ENCODE measurements around the gene TCAP. TPM values are rescaled to one million over a fixed set of nuclear protein-coding genes. Genes with fewer than 3 reads are reported as not detected.

Gene TCAP
- total and polyA plus RNA-seq, 2 experiments from 2014 or later: 0.61 to 2.1 TPM

GRCh38 chr17:39648616-39649366 is 16.4 kb upstream of the TCAP start:
- Histone ChIP-seq H3K27me3 (ENCODE audit: insufficient read depth) (no peaks in the 10 kb centered on the region), H3K36me3 (ENCODE audit: insufficient read depth) (no peaks in the 10 kb centered on the region), H2AFZ (no peak overlapping the region), H3K9me2 (ENCODE audit: insufficient read depth) (no peaks in the 10 kb centered on the region), H3K4me2 (no peak overlapping the region), H3K27ac (ENCODE audit: low read depth) (no peak overlapping the region), H3K4me1 (ENCODE audit: insufficient read depth) (peaks cover 48% of the 10 kb centered on the region), H3F3A (replicated peaks; ENCODE audit: low read depth) (peaks cover 17% of the 10 kb centered on the region; the same call in 1 of the 2 replicates), H3K79me2 (replicated peaks; ENCODE audit: insufficient read depth) (peaks cover 36% of the 10 kb centered on the region), H4K20me1 (replicated peaks; ENCODE audit: insufficient read depth) (peaks cover 8% of the 10 kb centered on the region), H3K4me3 (no peak overlapping the region)
- H3K4me1 Mint-ChIP-seq: peaks cover 58% of the 10 kb centered on the region
- no peaks in the 10 kb centered on the region; the same call in 1 of the 3 replicates for H3K36me3 Mint-ChIP-seq (ENCODE audit: low read depth)
- no peak for TF ChIP-seq JUNB (IDR thresholded peaks at IDR 0.05; ENCODE audit: unreplicated experiment)
- TF ChIP-seq NANOG (IDR thresholded peaks at IDR 0.05; ENCODE audit: borderline replicate concordance): no peak
- TF ChIP-seq EZH2phosphoT487 (IDR thresholded peaks at IDR 0.05; ENCODE audit: unreplicated experiment): no peak
- no peak for TF ChIP-seq ZNF331 (CRISPR knock-in tag; IDR thresholded peaks at IDR 0.05; ENCODE audit: low read depth)
- TF ChIP-seq, protein P1, sequence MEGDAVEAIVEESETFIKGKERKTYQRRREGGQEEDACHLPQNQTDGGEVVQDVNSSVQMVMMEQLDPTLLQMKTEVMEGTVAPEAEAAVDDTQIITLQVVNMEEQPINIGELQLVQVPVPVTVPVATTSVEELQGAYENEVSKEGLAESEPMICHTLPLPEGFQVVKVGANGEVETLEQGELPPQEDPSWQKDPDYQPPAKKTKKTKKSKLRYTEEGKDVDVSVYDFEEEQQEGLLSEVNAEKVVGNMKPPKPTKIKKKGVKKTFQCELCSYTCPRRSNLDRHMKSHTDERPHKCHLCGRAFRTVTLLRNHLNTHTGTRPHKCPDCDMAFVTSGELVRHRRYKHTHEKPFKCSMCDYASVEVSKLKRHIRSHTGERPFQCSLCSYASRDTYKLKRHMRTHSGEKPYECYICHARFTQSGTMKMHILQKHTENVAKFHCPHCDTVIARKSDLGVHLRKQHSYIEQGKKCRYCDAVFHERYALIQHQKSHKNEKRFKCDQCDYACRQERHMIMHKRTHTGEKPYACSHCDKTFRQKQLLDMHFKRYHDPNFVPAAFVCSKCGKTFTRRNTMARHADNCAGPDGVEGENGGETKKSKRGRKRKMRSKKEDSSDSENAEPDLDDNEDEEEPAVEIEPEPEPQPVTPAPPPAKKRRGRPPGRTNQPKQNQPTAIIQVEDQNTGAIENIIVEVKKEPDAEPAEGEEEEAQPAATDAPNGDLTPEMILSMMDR (conservative IDR thresholded peaks at IDR 0.05; ENCODE audit: low read depth in 2 of 2): no peak
- TF ChIP-seq STAT1 (IDR thresholded peaks at IDR 0.05; ENCODE audit: unreplicated experiment): no peak
- TF ChIP-seq POLR2AphosphoS5 (IDR thresholded peaks at IDR 0.05; ENCODE audit: low read depth): no peak
- TF ChIP-seq, protein P2, sequence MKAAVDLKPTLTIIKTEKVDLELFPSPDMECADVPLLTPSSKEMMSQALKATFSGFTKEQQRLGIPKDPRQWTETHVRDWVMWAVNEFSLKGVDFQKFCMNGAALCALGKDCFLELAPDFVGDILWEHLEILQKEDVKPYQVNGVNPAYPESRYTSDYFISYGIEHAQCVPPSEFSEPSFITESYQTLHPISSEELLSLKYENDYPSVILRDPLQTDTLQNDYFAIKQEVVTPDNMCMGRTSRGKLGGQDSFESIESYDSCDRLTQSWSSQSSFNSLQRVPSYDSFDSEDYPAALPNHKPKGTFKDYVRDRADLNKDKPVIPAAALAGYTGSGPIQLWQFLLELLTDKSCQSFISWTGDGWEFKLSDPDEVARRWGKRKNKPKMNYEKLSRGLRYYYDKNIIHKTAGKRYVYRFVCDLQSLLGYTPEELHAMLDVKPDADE (IDR thresholded peaks at IDR 0.05): no peak
- no peak for TF ChIP-seq ZNF114 (CRISPR knock-in tag; IDR thresholded peaks at IDR 0.05)
- TF ChIP-seq EZH2 (IDR thresholded peaks at IDR 0.05; ENCODE audit: low read depth, unreplicated experiment): no peak
- TF ChIP-seq, protein P3, sequence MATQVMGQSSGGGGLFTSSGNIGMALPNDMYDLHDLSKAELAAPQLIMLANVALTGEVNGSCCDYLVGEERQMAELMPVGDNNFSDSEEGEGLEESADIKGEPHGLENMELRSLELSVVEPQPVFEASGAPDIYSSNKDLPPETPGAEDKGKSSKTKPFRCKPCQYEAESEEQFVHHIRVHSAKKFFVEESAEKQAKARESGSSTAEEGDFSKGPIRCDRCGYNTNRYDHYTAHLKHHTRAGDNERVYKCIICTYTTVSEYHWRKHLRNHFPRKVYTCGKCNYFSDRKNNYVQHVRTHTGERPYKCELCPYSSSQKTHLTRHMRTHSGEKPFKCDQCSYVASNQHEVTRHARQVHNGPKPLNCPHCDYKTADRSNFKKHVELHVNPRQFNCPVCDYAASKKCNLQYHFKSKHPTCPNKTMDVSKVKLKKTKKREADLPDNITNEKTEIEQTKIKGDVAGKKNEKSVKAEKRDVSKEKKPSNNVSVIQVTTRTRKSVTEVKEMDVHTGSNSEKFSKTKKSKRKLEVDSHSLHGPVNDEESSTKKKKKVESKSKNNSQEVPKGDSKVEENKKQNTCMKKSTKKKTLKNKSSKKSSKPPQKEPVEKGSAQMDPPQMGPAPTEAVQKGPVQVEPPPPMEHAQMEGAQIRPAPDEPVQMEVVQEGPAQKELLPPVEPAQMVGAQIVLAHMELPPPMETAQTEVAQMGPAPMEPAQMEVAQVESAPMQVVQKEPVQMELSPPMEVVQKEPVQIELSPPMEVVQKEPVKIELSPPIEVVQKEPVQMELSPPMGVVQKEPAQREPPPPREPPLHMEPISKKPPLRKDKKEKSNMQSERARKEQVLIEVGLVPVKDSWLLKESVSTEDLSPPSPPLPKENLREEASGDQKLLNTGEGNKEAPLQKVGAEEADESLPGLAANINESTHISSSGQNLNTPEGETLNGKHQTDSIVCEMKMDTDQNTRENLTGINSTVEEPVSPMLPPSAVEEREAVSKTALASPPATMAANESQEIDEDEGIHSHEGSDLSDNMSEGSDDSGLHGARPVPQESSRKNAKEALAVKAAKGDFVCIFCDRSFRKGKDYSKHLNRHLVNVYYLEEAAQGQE (IDR thresholded peaks at IDR 0.05; ENCODE audit: unreplicated experiment): no peak
- TF ChIP-seq CREB1 (CRISPR knock-in tag; IDR thresholded peaks at IDR 0.05; ENCODE audit: low read depth): no peak
- no peak for TF ChIP-seq ZNF462 (CRISPR knock-in tag; IDR thresholded peaks at IDR 0.05)
- DNase-seq (ENCODE audit: low spot score): no peak
- no peak for ATAC-seq
- H3K27ac Mint-ChIP-seq: no peak overlapping the region
- peaks cover 19% of the 10 kb centered on the region for H3K27me3 Mint-ChIP-seq (ENCODE audit: insufficient read depth, low read depth, poor library complexity)
- H3K4me3 Mint-ChIP-seq: no peak overlapping the region
- no peaks in the 10 kb centered on the region; the same call in 2 of the 3 replicates for H3K9me3 Mint-ChIP-seq
